Fibroblast of lung (primary cell): Measurements from ENCODE around the gene SLC13A1. TPM values are rescaled to one million over a fixed set of nuclear protein-coding genes. Genes with fewer than 3 reads are reported as not detected.

Source experiments
- DNase-seq, 2 donors: peaks; one replicate each; pipeline versions ENCODE4 v3.0.0 to v3.0.0-alpha.2; 2010; ENCODE audit warnings: low read depth in 2 of 2
- H2AFZ ChIP-seq: 2 replicates; pipeline ENCODE4 v1.5.1; 2012; ENCODE audit warnings: low read length, control low read depth, inconsistent platforms
- H3K27ac ChIP-seq: 2 replicates; pipeline ENCODE4 v1.5.1; 2011; ENCODE audit warnings: low read length, control low read depth; ENCODE audit not compliant: insufficient read depth
- H3K27me3 ChIP-seq: 2 replicates; pipeline ENCODE4 v1.5.1; 2011; ENCODE audit warnings: mild to moderate bottlenecking, low read length; ENCODE audit not compliant: control insufficient read depth, insufficient read depth
- H3K36me3 ChIP-seq: 2 replicates; pipeline ENCODE4 v1.5.1; 2011; ENCODE audit warnings: low read length; ENCODE audit not compliant: control insufficient read depth, insufficient read depth
- H3K4me1 ChIP-seq: 2 replicates; pipeline ENCODE4 v1.5.1; 2011; ENCODE audit warnings: low read length; ENCODE audit not compliant: control insufficient read depth, insufficient read depth; ENCODE audit errors: extremely low read depth
- H3K4me2 ChIP-seq: 2 replicates; pipeline ENCODE4 v1.5.1; 2011; ENCODE audit warnings: low read length, control low read depth; ENCODE audit not compliant: insufficient read depth; ENCODE audit errors: extremely low read depth
- H3K4me3 ChIP-seq, 4 experiments: fragments of 200-600 bp in 1 of 4; sonication (generic) in 1 of 4; replicated peaks in 1 of 4; 2 replicates each; pipeline ENCODE4 v1.5.1; 2011 to 2016; ENCODE audit warnings: low read length in 4 of 4, low read depth in 3 of 4, mild to moderate bottlenecking in 3 of 4, control low read depth in 2 of 4, inconsistent platforms in 1 of 4, mixed read lengths in 1 of 4; ENCODE audit not compliant: insufficient read depth in 1 of 4; ENCODE audit errors: control extremely low read depth in 1 of 4
- H3K79me2 ChIP-seq: 2 replicates; pipeline ENCODE4 v1.5.1; 2012; ENCODE audit warnings: mild to moderate bottlenecking, low read length, inconsistent platforms; ENCODE audit not compliant: control insufficient read depth, insufficient read depth
- H3K9ac ChIP-seq: 2 replicates; pipeline ENCODE4 v1.5.1; 2011; ENCODE audit warnings: mild to moderate bottlenecking, low read length, control low read depth; ENCODE audit not compliant: insufficient read depth
- H3K9me3 ChIP-seq: 2 replicates; pipeline ENCODE4 v1.5.1; 2012; ENCODE audit warnings: low read depth, low read length; ENCODE audit not compliant: control insufficient read depth, insufficient read depth
- H4K20me1 ChIP-seq: 2 replicates; pipeline ENCODE4 v1.5.1; 2011; ENCODE audit warnings: low read length; ENCODE audit not compliant: control insufficient read depth, insufficient read depth; ENCODE audit errors: extremely low read depth
- CTCF ChIP-seq, 2 donors: IDR thresholded peaks in 1 of 2; conservative IDR thresholded peaks in 1 of 2; 1 replicate in 1 of 2; 2 replicates in 1 of 2; pipeline ENCODE4 v1.5.1; 2011 to 2012; ENCODE audit warnings: low read length in 2 of 2, control low read depth in 1 of 2, inconsistent platforms in 1 of 2, low read depth in 1 of 2, mild to moderate bottlenecking in 1 of 2
- EZH2 ChIP-seq: IDR thresholded peaks from 2 replicates; pipeline ENCODE4 v1.5.1; 2012; ENCODE audit warnings: low read length, control low read depth, mild to moderate bottlenecking; ENCODE audit errors: missing control alignments
- polyA plus RNA-seq, 2 donors: library from polyadenylated mRNA; depleted of rRNA in 1 of 2; stranded (reverse) in 1 of 2; unstranded in 1 of 2; fragments of >200 nt; gene quantifications; 2 replicates each; pipeline ENCODE4 v1.2.1, GENCODE V29; 2011 to 2012; ENCODE audit warnings: missing spikeins in 1 of 2
- total RNA-seq: library from RNA; depleted of rRNA; stranded (reverse); fragments of >200 nt; gene quantifications from 2 replicates; pipeline ENCODE4 v1.2.1, GENCODE V29; 2014

Gene SLC13A1
- total and polyA plus RNA-seq, 2 donors (not counting 1 experiment from before 2014, with no cell fraction given): not detected

GRCh38 chr7:123220396-123220795, 20.6 kb upstream of the SLC13A1 start:
- no peaks in the 10 kb centered on the region for H3K36me3 ChIP-seq
- no peak overlapping the region for H3K9ac ChIP-seq
- no peak overlapping the region for H3K4me3 ChIP-seq
- no peaks in the 10 kb centered on the region for H3K27me3 ChIP-seq
- no peak overlapping the region for H2AFZ ChIP-seq
- no peaks in the 10 kb centered on the region for H3K4me1 ChIP-seq
- no peaks in the 10 kb centered on the region for H3K79me2 ChIP-seq
- peak; percentile 22 for DNase-seq
- H3K9me3 ChIP-seq: no peaks in the 10 kb centered on the region
- H3K4me2 ChIP-seq: no peak overlapping the region
- H4K20me1 ChIP-seq: no peaks in the 10 kb centered on the region
- TF ChIP-seq CTCF (conservative IDR thresholded peaks at IDR 0.05 in 1 of 2, IDR thresholded peaks at IDR 0.05 in 1 of 2; ENCODE audit: low read depth in 1 of 2, low read length in 2 of 2): no peak
- TF ChIP-seq EZH2: no peak
- no peak overlapping the region for H3K27ac ChIP-seq

GRCh38 chr7:123218866-123219265, 19.1 kb upstream of the SLC13A1 start:
- no peak for TF ChIP-seq CTCF (conservative IDR thresholded peaks at IDR 0.05 in 1 of 2, IDR thresholded peaks at IDR 0.05 in 1 of 2; ENCODE audit: low read depth in 1 of 2, low read length in 2 of 2)
- H3K9ac ChIP-seq: no peak overlapping the region
- no peaks in the 10 kb centered on the region for H3K36me3 ChIP-seq
- H3K27me3 ChIP-seq: no peaks in the 10 kb centered on the region
- H3K79me2 ChIP-seq: no peaks in the 10 kb centered on the region
- H4K20me1 ChIP-seq: no peaks in the 10 kb centered on the region
- no peak overlapping the region for H3K4me2 ChIP-seq
- H3K4me1 ChIP-seq: no peaks in the 10 kb centered on the region
- no peak overlapping the region for H3K27ac ChIP-seq
- H2AFZ ChIP-seq: no peak overlapping the region
- H3K4me3 ChIP-seq: no peak overlapping the region
- no peak for DNase-seq
- no peaks in the 10 kb centered on the region for H3K9me3 ChIP-seq

DNA sequence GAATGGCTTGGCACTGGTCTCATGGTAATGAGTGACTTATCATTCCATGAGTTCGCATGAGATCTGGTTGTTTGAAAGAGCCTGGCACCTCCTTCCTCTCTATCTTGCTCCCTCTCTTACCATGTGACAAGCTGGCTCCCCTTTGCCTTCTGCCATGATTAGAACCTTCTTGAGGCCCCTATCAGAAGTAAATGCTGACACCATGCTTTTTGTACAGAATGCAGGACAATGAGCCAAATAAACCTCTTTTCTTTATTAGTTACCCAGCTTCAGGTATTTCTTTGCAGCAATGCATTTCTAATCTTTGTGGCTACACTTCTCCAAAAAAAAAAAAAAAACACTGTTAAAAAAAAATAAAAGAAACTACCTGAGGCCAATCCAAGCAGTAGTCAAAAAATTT, 17.1 kb upstream of the SLC13A1 start:
- no peaks in the 10 kb centered on the region for H3K79me2 ChIP-seq
- H3K27ac ChIP-seq: no peak overlapping the region
- no peak overlapping the region for H3K4me2 ChIP-seq
- no peaks in the 10 kb centered on the region for H3K27me3 ChIP-seq
- no peak overlapping the region for H3K4me3 ChIP-seq
- no peak for DNase-seq
- no peak for TF ChIP-seq EZH2
- no peak for TF ChIP-seq CTCF (conservative IDR thresholded peaks at IDR 0.05 in 1 of 2, IDR thresholded peaks at IDR 0.05 in 1 of 2; ENCODE audit: low read depth in 1 of 2, low read length in 2 of 2)
- H3K36me3 ChIP-seq: no peaks in the 10 kb centered on the region
- no peaks in the 10 kb centered on the region for H3K4me1 ChIP-seq
- no peaks in the 10 kb centered on the region for H4K20me1 ChIP-seq
- H3K9me3 ChIP-seq: no peaks in the 10 kb centered on the region
- no peak overlapping the region for H3K9ac ChIP-seq
- H2AFZ ChIP-seq: no peak overlapping the region
